ENCODE measurements around the gene POU2F1. TPM values are rescaled to one million over a fixed set of nuclear protein-coding genes. Genes with fewer than 3 reads are reported as not detected.

Gene POU2F1
- total RNA-seq, 4 donors from 2014 or later, result 8.7 to 34.0 (median 9.6) TPM

GRCh38 chr1:167463875-167464575 lies 243.3 kb downstream of the POU2F1 start:
- intact Hi-C loops (cut with DNase I; ENCODE audit: low total_unique reads), result no loop called here
- H3K4me3 ChIP-seq (ENCODE audit: low read depth, poor library complexity, severe bottlenecking), result no peak overlapping the region
- WGBS, 2 donors, result 70 to 75% methylated on average over 6 of the region's 6 CpGs
- DNase-seq (ENCODE audit: low spot score in 2 of 2), result no peak
- TF ChIP-seq, protein P1, sequence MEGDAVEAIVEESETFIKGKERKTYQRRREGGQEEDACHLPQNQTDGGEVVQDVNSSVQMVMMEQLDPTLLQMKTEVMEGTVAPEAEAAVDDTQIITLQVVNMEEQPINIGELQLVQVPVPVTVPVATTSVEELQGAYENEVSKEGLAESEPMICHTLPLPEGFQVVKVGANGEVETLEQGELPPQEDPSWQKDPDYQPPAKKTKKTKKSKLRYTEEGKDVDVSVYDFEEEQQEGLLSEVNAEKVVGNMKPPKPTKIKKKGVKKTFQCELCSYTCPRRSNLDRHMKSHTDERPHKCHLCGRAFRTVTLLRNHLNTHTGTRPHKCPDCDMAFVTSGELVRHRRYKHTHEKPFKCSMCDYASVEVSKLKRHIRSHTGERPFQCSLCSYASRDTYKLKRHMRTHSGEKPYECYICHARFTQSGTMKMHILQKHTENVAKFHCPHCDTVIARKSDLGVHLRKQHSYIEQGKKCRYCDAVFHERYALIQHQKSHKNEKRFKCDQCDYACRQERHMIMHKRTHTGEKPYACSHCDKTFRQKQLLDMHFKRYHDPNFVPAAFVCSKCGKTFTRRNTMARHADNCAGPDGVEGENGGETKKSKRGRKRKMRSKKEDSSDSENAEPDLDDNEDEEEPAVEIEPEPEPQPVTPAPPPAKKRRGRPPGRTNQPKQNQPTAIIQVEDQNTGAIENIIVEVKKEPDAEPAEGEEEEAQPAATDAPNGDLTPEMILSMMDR (IDR thresholded peaks at IDR 0.05), result no peak
- no peak for TF ChIP-seq POLR2A (IDR thresholded peaks at IDR 0.05)

DNA sequence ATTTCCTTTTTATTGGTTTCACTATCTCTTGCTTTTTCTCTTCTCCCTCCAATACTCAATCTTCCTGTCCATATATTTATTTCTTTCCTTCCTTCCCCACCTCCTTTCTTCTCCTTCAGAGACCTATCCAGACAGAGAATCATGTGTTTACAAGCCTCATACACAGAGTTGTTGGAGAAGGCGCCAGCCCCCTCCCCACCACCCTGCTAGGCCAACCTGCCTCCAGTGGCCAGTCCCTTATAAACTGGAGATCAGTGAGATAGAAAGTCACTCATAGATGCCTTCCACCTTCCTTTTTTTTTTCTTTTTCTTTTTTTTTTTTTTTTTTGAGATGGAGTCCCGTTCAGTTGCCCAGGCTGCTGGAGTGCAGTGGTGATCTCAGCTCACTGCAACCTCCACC lies 244.3 kb downstream of the POU2F1 start:
- intact Hi-C loops (cut with DNase I; ENCODE audit: low total_unique reads), result no loop called here
- WGBS, 2 donors, result 92 to 94% methylated on average over 2 of the region's 2 CpGs

GRCh38 chr1:167465743-167466142 lies 245.1 kb downstream of the POU2F1 start:
- H3K4me3 ChIP-seq (ENCODE audit: low read depth, poor library complexity, severe bottlenecking), result no peak overlapping the region
- 60 to 62% methylated on average over 1 of the region's 1 CpG for WGBS, 2 donors
- TF ChIP-seq POLR2A (IDR thresholded peaks at IDR 0.05), result no peak
- TF ChIP-seq, protein P1 (IDR thresholded peaks at IDR 0.05), result no peak
- no peak for DNase-seq (ENCODE audit: low spot score in 2 of 2)
- intact Hi-C loops (cut with DNase I; ENCODE audit: low total_unique reads), result no loop called here

More for the DNA sequence above, 244.3 kb downstream of the POU2F1 start:
- TF ChIP-seq POLR2A (IDR thresholded peaks at IDR 0.05), result no peak
- TF ChIP-seq, protein P1 (IDR thresholded peaks at IDR 0.05), result no peak
- no peak for DNase-seq (ENCODE audit: low spot score in 2 of 2)
- no peak overlapping the region for H3K4me3 ChIP-seq (ENCODE audit: low read depth, poor library complexity, severe bottlenecking)

GRCh38 chr1:167467126-167467710 lies 246.5 kb downstream of the POU2F1 start:
- 73% methylated on average over 15 of the region's 15 CpGs for WGBS, 2 donors
- no peak for TF ChIP-seq POLR2A (IDR thresholded peaks at IDR 0.05)
- TF ChIP-seq, protein P1 (IDR thresholded peaks at IDR 0.05), result no peak
- H3K4me3 ChIP-seq (ENCODE audit: low read depth, poor library complexity, severe bottlenecking), result no peak overlapping the region
- intact Hi-C loops (cut with DNase I; ENCODE audit: low total_unique reads), result no loop called here
- no peak for DNase-seq (ENCODE audit: low spot score in 2 of 2)

DNA sequence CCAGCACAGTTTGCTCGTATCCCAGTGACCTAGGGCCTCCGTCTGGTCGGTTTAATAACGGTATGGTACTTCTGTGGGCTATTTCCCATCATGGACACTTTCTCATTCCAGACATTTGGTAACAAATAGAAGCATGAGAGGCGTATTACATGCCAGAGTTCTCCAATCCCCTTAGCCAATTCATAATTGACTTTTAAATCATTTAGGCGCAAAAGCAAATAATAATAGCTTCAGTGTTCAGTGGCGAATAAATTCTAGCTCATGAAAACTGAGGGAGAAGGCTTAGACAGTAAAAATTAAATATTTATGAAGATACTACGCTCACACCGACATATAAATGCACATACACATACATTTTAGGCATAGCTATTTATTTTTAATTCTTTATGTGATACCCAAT lies 247.1 kb downstream of the POU2F1 start:
- TF ChIP-seq POLR2A (IDR thresholded peaks at IDR 0.05), result no peak
- TF ChIP-seq, protein P1 (IDR thresholded peaks at IDR 0.05), result no peak
- 74 to 77% methylated on average over 9 of the region's 9 CpGs for WGBS, 2 donors
- intact Hi-C loops (cut with DNase I; ENCODE audit: low total_unique reads), result no loop called here
- no peak overlapping the region for H3K4me3 ChIP-seq (ENCODE audit: low read depth, poor library complexity, severe bottlenecking)
- DNase-seq (ENCODE audit: low spot score in 2 of 2), result no peak

All from lower leg skin (tissue), 4 donors.